ENCODE data around the gene DDX27. TPM values are rescaled to one million over a fixed set of nuclear protein-coding genes. Genes with fewer than 3 reads are reported as not detected.

Gene DDX27
- total and polyA plus RNA-seq, 4 donors: 8.8 to 16.0 (median 13.0) TPM

- H3K27me3 ChIP-seq (ENCODE audit: control insufficient read depth in 4 of 4, insufficient read depth in 4 of 4, low read length in 3 of 4): no peaks in the 10 kb centered on the region
- no peaks in the 10 kb centered on the region for H3K4me1 ChIP-seq (ENCODE audit: control insufficient read depth in 4 of 4, insufficient read depth in 4 of 4, low read length in 3 of 4)
- DNase-seq (ENCODE audit: low spot score): no peak
- H3K9me3 ChIP-seq (ENCODE audit: control insufficient read depth in 4 of 4, low read length in 3 of 4): no peaks in the 10 kb centered on the region
- H3K27ac ChIP-seq (ENCODE audit: low read depth in 1 of 2, low read length in 2 of 2): no peak overlapping the region
- WGBS: 97% methylated on average over 6 of the region's 6 CpGs
- no peak overlapping the region for H3K4me3 ChIP-seq (ENCODE audit: low read depth in 1 of 3, low read length in 3 of 3)
- TF ChIP-seq TAF1 (conservative IDR thresholded peaks at IDR 0.05): no peak
- no peak for TF ChIP-seq FOXA1 (IDR thresholded peaks at IDR 0.05)
- TF ChIP-seq, protein P1, sequence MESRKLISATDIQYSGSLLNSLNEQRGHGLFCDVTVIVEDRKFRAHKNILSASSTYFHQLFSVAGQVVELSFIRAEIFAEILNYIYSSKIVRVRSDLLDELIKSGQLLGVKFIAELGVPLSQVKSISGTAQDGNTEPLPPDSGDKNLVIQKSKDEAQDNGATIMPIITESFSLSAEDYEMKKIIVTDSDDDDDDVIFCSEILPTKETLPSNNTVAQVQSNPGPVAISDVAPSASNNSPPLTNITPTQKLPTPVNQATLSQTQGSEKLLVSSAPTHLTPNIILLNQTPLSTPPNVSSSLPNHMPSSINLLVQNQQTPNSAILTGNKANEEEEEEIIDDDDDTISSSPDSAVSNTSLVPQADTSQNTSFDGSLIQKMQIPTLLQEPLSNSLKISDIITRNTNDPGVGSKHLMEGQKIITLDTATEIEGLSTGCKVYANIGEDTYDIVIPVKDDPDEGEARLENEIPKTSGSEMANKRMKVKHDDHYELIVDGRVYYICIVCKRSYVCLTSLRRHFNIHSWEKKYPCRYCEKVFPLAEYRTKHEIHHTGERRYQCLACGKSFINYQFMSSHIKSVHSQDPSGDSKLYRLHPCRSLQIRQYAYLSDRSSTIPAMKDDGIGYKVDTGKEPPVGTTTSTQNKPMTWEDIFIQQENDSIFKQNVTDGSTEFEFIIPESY (IDR thresholded peaks at IDR 0.05): no peak
- no peak for TF ChIP-seq HNF4A (conservative IDR thresholded peaks at IDR 0.05)
- no peak for TF ChIP-seq YY1 (IDR thresholded peaks at IDR 0.05)
- TF ChIP-seq EGR1 (IDR thresholded peaks at IDR 0.05; ENCODE audit: low read depth in 2 of 2): no peak
- TF ChIP-seq HNF4G (IDR thresholded peaks at IDR 0.05): no peak
- TF ChIP-seq, protein P2, sequence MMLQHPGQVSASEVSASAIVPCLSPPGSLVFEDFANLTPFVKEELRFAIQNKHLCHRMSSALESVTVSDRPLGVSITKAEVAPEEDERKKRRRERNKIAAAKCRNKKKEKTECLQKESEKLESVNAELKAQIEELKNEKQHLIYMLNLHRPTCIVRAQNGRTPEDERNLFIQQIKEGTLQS (IDR thresholded peaks at IDR 0.05): no peak
- TF ChIP-seq GABPA (IDR thresholded peaks at IDR 0.05 in 1 of 2, conservative IDR thresholded peaks at IDR 0.05 in 1 of 2): no peak
- TF ChIP-seq SP1 (IDR thresholded peaks at IDR 0.05): no peak
- no peak for TF ChIP-seq FOXA2 (IDR thresholded peaks at IDR 0.05)
- TF ChIP-seq MAX (IDR thresholded peaks at IDR 0.05): no peak
- TF ChIP-seq, protein P3, sequence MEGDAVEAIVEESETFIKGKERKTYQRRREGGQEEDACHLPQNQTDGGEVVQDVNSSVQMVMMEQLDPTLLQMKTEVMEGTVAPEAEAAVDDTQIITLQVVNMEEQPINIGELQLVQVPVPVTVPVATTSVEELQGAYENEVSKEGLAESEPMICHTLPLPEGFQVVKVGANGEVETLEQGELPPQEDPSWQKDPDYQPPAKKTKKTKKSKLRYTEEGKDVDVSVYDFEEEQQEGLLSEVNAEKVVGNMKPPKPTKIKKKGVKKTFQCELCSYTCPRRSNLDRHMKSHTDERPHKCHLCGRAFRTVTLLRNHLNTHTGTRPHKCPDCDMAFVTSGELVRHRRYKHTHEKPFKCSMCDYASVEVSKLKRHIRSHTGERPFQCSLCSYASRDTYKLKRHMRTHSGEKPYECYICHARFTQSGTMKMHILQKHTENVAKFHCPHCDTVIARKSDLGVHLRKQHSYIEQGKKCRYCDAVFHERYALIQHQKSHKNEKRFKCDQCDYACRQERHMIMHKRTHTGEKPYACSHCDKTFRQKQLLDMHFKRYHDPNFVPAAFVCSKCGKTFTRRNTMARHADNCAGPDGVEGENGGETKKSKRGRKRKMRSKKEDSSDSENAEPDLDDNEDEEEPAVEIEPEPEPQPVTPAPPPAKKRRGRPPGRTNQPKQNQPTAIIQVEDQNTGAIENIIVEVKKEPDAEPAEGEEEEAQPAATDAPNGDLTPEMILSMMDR (IDR thresholded peaks at IDR 0.05; ENCODE audit: low read depth, low read length, missing input control): no peak
- TF ChIP-seq JUND (IDR thresholded peaks at IDR 0.05): no peak
- no peak for TF ChIP-seq RXRA (IDR thresholded peaks at IDR 0.05)
- peaks cover 22 to 79% (median 65%) of the 10 kb centered on the region in 4 donors for H3K36me3 ChIP-seq (ENCODE audit: control insufficient read depth in 4 of 4, insufficient read depth in 3 of 4, low read depth in 1 of 4, low read length in 3 of 4)
- H3K9ac ChIP-seq (ENCODE audit: low read depth in 1 of 2, low read length in 2 of 2): no peak overlapping the region
Observed at GRCh38 chr20:49234831-49235230, 15.6 kb downstream of the DDX27 start.

- Histone ChIP-seq H3K4me1 (ENCODE audit: control insufficient read depth in 4 of 4, insufficient read depth in 4 of 4, low read length in 3 of 4) (no peaks in the 10 kb centered on the region), H3K4me3 (ENCODE audit: low read depth in 1 of 3, low read length in 3 of 3) (no peak overlapping the region), H3K9me3 (ENCODE audit: control insufficient read depth in 4 of 4, low read length in 3 of 4) (no peaks in the 10 kb centered on the region), H3K9ac (ENCODE audit: low read depth in 1 of 2, low read length in 2 of 2) (no peak overlapping the region), H3K27ac (ENCODE audit: low read depth in 1 of 2, low read length in 2 of 2) (no peak overlapping the region), H3K27me3 (ENCODE audit: control insufficient read depth in 4 of 4, insufficient read depth in 4 of 4, low read length in 3 of 4) (no peaks in the 10 kb centered on the region), H3K36me3 (ENCODE audit: control insufficient read depth in 4 of 4, insufficient read depth in 3 of 4, low read depth in 1 of 4, low read length in 3 of 4) (peaks cover 17 to 71% (median 62%) of the 10 kb centered on the region in 4 donors)
- DNase-seq (ENCODE audit: low spot score): no peak
- 94% methylated on average over 9 of the region's 9 CpGs for WGBS
- TF ChIP-seq RXRA (IDR thresholded peaks at IDR 0.05): no peak
Observed at GRCh38 chr20:49236301-49236700, 17.1 kb downstream of the DDX27 start.

DNA sequence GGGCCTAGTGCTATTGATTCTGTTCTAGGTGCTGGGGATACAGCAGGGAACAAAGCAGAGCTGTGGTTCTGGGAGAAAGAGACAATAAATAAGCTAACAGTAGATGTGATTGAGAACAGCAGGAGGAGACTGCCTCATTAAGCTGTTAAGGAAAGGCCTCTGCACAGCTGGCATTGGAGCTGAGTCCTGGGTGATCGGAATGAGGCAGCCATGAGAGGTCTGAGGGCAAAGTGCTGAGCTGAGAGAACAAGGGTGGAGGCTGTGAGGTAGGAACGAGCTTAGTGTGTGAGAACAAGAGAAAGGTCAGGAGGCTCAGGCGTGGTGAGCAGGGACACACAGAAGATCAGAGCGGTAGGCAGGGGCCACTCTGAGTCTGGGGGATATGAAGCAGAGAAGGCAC is 18.3 kb downstream of the DDX27 start:
- Histone ChIP-seq H3K9me3 (ENCODE audit: control insufficient read depth in 4 of 4, low read length in 3 of 4) (no peaks in the 10 kb centered on the region), H3K9ac (ENCODE audit: low read depth in 1 of 2, low read length in 2 of 2) (no peak overlapping the region), H3K4me1 (ENCODE audit: control insufficient read depth in 4 of 4, insufficient read depth in 4 of 4, low read length in 3 of 4) (no peaks in the 10 kb centered on the region), H3K36me3 (ENCODE audit: control insufficient read depth in 4 of 4, insufficient read depth in 3 of 4, low read depth in 1 of 4, low read length in 3 of 4) (peaks cover 17 to 76% (median 68%) of the 10 kb centered on the region in 4 donors), H3K4me3 (ENCODE audit: low read depth in 1 of 3, low read length in 3 of 3) (no peak overlapping the region), H3K27ac (ENCODE audit: low read depth in 1 of 2, low read length in 2 of 2) (no peak overlapping the region), H3K27me3 (ENCODE audit: control insufficient read depth in 4 of 4, insufficient read depth in 4 of 4, low read length in 3 of 4) (no peaks in the 10 kb centered on the region)
- no peak for TF ChIP-seq JUND (IDR thresholded peaks at IDR 0.05)
- no peak for TF ChIP-seq HNF4A (conservative IDR thresholded peaks at IDR 0.05)
- DNase-seq (ENCODE audit: low spot score): no peak
- WGBS: 89% methylated on average over 4 of the region's 4 CpGs
